ENCODE measurements around the gene CLOCK.

- TF ChIP-seq ZNF561 (tag by site-specific recombination; IDR thresholded peaks at IDR 0.05; ENCODE audit: borderline replicate concordance) (no peak), CTCF (tag by site-specific recombination; IDR thresholded peaks at IDR 0.05) (no peak)
Observed at GRCh38 chr4:55554453-55555030, 7.8 kb upstream of the CLOCK start.

Data from HEK293 (cell line).